CD8-positive, alpha-beta memory T cell (primary cell): ENCODE data around the gene ARHGAP44. TPM values are rescaled to one million over a fixed set of nuclear protein-coding genes. Genes with fewer than 3 reads are reported as not detected.

Source experiments
- CTCF ChIA-PET: fragments of 350-600 bp; sonication (Branson Sonifier 250); formaldehyde crosslinking; loops from one replicate; lab custom pipeline; 2021; ENCODE audit warnings: antibody characterized with exemption; lab: Charles Lee
- POLR2A ChIA-PET: fragments of 350-600 bp; sonication (Branson Sonifier 250); formaldehyde crosslinking; loops from one replicate; lab custom pipeline; 2021; ENCODE audit warnings: antibody characterized with exemption; lab: Charles Lee
- DNase-seq, 5 donors: peaks; one replicate each; pipeline versions ENCODE4 v3.0.0 to v3.0.0-alpha.2; 2020 to 2022; ENCODE audit warnings: mixed read lengths in 1 of 5
- H3K27ac ChIP-seq: one replicate; pipeline ENCODE4 v1.7.0; 2013; ENCODE audit warnings: low read depth, mild to moderate bottlenecking, low read length, moderate library complexity
- H3K27me3 ChIP-seq: 2 replicates; pipeline ENCODE4 v1.7.0; 2013; ENCODE audit warnings: low read length, mild to moderate bottlenecking; ENCODE audit not compliant: insufficient read depth, poor library complexity, severe bottlenecking
- H3K36me3 ChIP-seq: 2 replicates; pipeline ENCODE4 v1.7.0; 2013; ENCODE audit warnings: mild to moderate bottlenecking, low read length, moderate library complexity; ENCODE audit not compliant: insufficient read depth
- H3K4me1 ChIP-seq: 2 replicates; pipeline ENCODE4 v1.7.0; 2013; ENCODE audit warnings: mild to moderate bottlenecking, low read length, moderate library complexity; ENCODE audit not compliant: insufficient read depth
- H3K4me3 ChIP-seq: 2 replicates; pipeline ENCODE4 v1.7.0; 2013; ENCODE audit warnings: mild to moderate bottlenecking, low read length
- H3K9me3 ChIP-seq: 2 replicates; pipeline ENCODE4 v1.7.0; 2013; ENCODE audit warnings: mild to moderate bottlenecking, low read length
- H3K27ac Mint-ChIP-seq, 8 donors: one replicate each; pipeline ENCODE4 v1.8.0; 2020 to 2021; ENCODE audit warnings: mixed read lengths in 8 of 8, mild to moderate bottlenecking in 6 of 8, inconsistent platforms in 3 of 8, moderate library complexity in 3 of 8
- H3K27me3 Mint-ChIP-seq, 2 donors: one replicate each; pipeline ENCODE4 v1.8.0; 2020 to 2021; ENCODE audit warnings: mixed read lengths in 2 of 2, mild to moderate bottlenecking in 1 of 2, moderate library complexity in 1 of 2
- H3K36me3 Mint-ChIP-seq, 3 donors: one replicate each; pipeline ENCODE4 v1.8.0; 2020 to 2021; ENCODE audit warnings: mixed read lengths in 3 of 3, inconsistent platforms in 1 of 3, mild to moderate bottlenecking in 1 of 3
- H3K4me1 Mint-ChIP-seq, 3 donors: one replicate each; pipeline ENCODE4 v1.8.0; 2020 to 2021; ENCODE audit warnings: mixed read lengths in 3 of 3, inconsistent platforms in 1 of 3, mild to moderate bottlenecking in 1 of 3
- H3K4me3 Mint-ChIP-seq, 7 donors: one replicate each; pipeline ENCODE4 v1.8.0; 2020 to 2021; ENCODE audit warnings: mixed read lengths in 7 of 7, mild to moderate bottlenecking in 6 of 7, moderate library complexity in 4 of 7, inconsistent platforms in 2 of 7
- H3K9me3 Mint-ChIP-seq, 5 donors: one replicate each; pipeline ENCODE4 v1.8.0; 2020 to 2022; ENCODE audit warnings: mixed read lengths in 5 of 5, mild to moderate bottlenecking in 3 of 5, moderate library complexity in 2 of 5, inconsistent platforms in 1 of 5
- polyA plus RNA-seq: library from polyadenylated mRNA; unstranded; fragments of 300-500 nt; fragmentation: Illumina TruSeq; gene quantifications from one replicate; pipeline ENCODE4 v1.2.3, GENCODE V29; 2021
- total RNA-seq, 2 experiments: library from RNA; stranded (reverse); gene quantifications; one replicate each; pipeline ENCODE4 v1.2.3, GENCODE V29; 2021

ARHGAP44 gene
- total and polyA plus RNA-seq, 3 experiments from 2014 or later: not detected

DNA sequence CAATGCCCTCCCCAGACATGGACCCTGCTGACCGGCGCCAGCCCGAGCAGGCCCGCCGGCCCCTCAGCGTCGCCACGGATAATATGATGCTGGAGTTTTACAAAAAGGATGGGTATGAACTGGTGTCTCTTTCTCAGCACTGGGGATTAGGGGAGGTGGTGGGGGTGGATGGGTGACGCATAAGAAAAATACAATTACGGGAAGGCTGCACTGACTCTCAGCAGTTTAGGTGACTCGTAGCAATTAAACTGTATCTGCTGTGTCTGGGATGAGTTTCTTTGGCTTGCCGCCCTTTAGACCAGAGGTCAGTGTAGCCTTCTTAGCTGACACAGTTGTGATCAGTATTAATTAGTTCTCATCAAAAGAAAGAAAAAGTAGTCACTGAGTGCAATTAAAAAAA, 169.5 kb downstream of the ARHGAP44 start:
- H3K27ac ChIP-seq: no peak overlapping the region
- no peaks in the 10 kb centered on the region for H3K27me3 ChIP-seq
- no peak overlapping the region for H3K27ac Mint-ChIP-seq
- H3K4me1 ChIP-seq: no peaks in the 10 kb centered on the region
- H3K27me3 Mint-ChIP-seq: peaks cover 0 to 6% of the 10 kb centered on the region in 2 donors
- H3K4me3 Mint-ChIP-seq: no peak overlapping the region
- no peak overlapping the region for H3K4me3 ChIP-seq
- H3K4me1 Mint-ChIP-seq: no peaks in the 10 kb centered on the region
- H3K9me3 ChIP-seq: no peaks in the 10 kb centered on the region
- no peak for DNase-seq
- ChIA-PET CTCF (no interaction called here), POLR2A (no interaction called here)
- H3K9me3 Mint-ChIP-seq: peaks cover 3 to 9% (median 6%) of the 10 kb centered on the region in 5 donors
- H3K36me3 Mint-ChIP-seq: no peaks in the 10 kb centered on the region
- H3K36me3 ChIP-seq: no peaks in the 10 kb centered on the region

DNA sequence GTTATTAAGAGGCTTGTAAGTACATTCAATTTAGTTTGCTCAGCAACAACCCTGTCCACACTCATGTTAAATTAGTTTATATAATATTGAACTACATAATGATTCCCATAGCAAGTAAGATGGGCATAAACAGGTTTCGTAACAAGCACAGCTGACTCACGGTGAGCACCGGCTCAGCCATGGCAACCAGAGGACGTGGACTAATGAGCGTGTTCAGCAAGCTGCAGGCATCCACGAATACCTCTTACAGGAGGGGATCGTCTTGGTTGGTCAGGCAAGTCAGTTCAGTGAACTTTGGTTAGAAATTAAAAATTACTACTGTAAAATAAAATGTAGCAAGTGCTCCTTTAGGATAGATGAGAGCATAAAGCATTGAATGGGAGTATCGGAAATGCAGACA, 170.1 kb downstream of the ARHGAP44 start:
- Histone ChIP-seq H3K27me3 (no peaks in the 10 kb centered on the region), H3K4me1 (no peaks in the 10 kb centered on the region), H3K4me3 (no peak overlapping the region), H3K36me3 (no peaks in the 10 kb centered on the region), H3K9me3 (no peaks in the 10 kb centered on the region), H3K27ac (no peak overlapping the region)
- H3K9me3 Mint-ChIP-seq: peaks cover 3 to 9% (median 6%) of the 10 kb centered on the region in 5 donors
- no peak overlapping the region for H3K4me3 Mint-ChIP-seq
- CTCF ChIA-PET: no interaction called here
- H3K4me1 Mint-ChIP-seq: no peaks in the 10 kb centered on the region
- peaks cover 0 to 6% of the 10 kb centered on the region in 2 donors for H3K27me3 Mint-ChIP-seq
- no peak overlapping the region for H3K27ac Mint-ChIP-seq
- no peaks in the 10 kb centered on the region for H3K36me3 Mint-ChIP-seq
- POLR2A ChIA-PET: no interaction called here
- DNase-seq: no peak

DNA sequence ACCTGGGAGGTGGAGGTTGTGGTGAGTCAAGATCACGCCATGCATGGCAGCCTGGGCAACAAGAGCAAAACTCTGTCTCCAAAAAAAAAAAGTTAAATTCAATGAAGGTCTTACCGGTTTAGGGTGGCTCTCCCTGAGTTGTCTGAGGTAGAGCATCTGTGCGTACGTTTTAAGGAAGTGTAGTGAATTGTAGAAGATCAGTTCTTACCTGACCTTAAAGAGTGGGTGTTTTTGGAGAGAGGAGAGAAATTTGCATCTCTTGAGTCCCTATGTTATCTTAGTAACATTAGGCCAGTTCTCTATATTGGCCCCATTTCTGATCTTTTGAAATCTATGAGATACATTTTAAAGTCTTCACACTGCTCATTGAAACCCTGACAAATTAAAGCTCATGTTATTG, 172.4 kb downstream of the ARHGAP44 start:
- no peaks in the 10 kb centered on the region for H3K9me3 ChIP-seq
- ChIA-PET CTCF (no interaction called here), POLR2A (no interaction called here)
- Mint-ChIP-seq H3K4me3 (no peak overlapping the region), H3K9me3 (peaks cover 0 to 7% (median 6%) of the 10 kb centered on the region in 5 donors), H3K4me1 (no peaks in the 10 kb centered on the region), H3K36me3 (no peaks in the 10 kb centered on the region), H3K27me3 (peaks cover 2 to 6% of the 10 kb centered on the region in 2 donors), H3K27ac (no peak overlapping the region)
- no peak overlapping the region for H3K4me3 ChIP-seq
- no peaks in the 10 kb centered on the region for H3K27me3 ChIP-seq
- H3K36me3 ChIP-seq: no peaks in the 10 kb centered on the region
- H3K4me1 ChIP-seq: no peaks in the 10 kb centered on the region
- H3K27ac ChIP-seq: no peak overlapping the region
- DNase-seq: no peak

DNA sequence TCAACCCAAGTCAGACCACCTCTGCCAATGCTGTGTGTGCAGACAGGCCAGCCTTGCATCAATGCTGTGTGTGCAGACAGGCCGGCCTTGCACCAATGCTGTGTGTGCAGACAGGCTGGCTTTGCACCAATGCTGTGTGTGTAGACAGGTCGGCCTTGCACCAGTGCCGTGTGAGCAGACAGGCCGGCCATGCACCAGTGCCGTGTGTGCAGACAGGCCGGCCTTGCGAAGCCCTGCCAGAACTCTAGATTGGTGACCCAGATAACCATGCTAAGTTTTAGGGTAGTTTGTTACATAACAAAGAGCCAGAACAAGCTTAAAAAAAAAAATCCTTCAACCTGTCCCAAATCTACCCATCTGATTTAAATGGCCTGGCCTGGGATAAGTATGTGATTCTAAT, 174.2 kb downstream of the ARHGAP44 start:
- H3K9me3 Mint-ChIP-seq: peaks cover 0 to 1% (median 0%) of the 10 kb centered on the region in 5 donors
- Histone ChIP-seq H3K4me3 (no peak overlapping the region), H3K27ac (no peak overlapping the region), H3K9me3 (no peaks in the 10 kb centered on the region), H3K4me1 (no peaks in the 10 kb centered on the region), H3K36me3 (no peaks in the 10 kb centered on the region), H3K27me3 (no peaks in the 10 kb centered on the region)
- H3K4me3 Mint-ChIP-seq: no peak overlapping the region
- H3K36me3 Mint-ChIP-seq: no peaks in the 10 kb centered on the region
- POLR2A ChIA-PET: no interaction called here
- no peaks in the 10 kb centered on the region for H3K4me1 Mint-ChIP-seq
- H3K27ac Mint-ChIP-seq: no peak overlapping the region
- H3K27me3 Mint-ChIP-seq: peaks cover 7 to 14% of the 10 kb centered on the region in 2 donors
- no peak for DNase-seq
- CTCF ChIA-PET: no interaction called here

DNA sequence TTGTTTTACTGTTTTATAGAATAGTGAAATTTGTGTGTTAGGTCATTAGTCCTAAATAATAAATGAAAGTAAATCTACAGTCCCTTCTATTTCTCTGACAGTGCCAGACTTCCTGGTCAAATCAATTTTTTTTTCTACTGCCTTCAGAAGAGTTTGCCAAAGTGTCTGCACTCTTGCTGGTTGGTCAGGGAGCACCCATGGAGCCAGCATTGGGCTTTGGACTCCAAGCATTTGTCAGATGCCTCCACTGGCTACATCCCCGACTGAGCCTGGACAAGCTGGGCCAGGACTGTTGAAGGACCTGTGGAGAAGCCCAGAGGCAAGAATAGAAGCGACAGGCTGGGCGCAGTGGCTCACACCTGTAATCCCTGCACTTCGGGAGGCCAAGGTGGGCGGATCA, 174.9 kb downstream of the ARHGAP44 start:
- H3K27ac ChIP-seq: no peak overlapping the region
- Mint-ChIP-seq H3K27ac (no peak overlapping the region), H3K36me3 (no peaks in the 10 kb centered on the region), H3K27me3 (peaks cover 7 to 16% of the 10 kb centered on the region in 2 donors), H3K4me1 (no peaks in the 10 kb centered on the region), H3K4me3 (no peak overlapping the region), H3K9me3 (no peaks in the 10 kb centered on the region)
- H3K36me3 ChIP-seq: no peaks in the 10 kb centered on the region
- H3K4me1 ChIP-seq: no peaks in the 10 kb centered on the region
- POLR2A ChIA-PET: no interaction called here
- no peaks in the 10 kb centered on the region for H3K9me3 ChIP-seq
- DNase-seq: no peak
- CTCF ChIA-PET: no interaction called here
- no peak overlapping the region for H3K4me3 ChIP-seq
- no peaks in the 10 kb centered on the region for H3K27me3 ChIP-seq

DNA sequence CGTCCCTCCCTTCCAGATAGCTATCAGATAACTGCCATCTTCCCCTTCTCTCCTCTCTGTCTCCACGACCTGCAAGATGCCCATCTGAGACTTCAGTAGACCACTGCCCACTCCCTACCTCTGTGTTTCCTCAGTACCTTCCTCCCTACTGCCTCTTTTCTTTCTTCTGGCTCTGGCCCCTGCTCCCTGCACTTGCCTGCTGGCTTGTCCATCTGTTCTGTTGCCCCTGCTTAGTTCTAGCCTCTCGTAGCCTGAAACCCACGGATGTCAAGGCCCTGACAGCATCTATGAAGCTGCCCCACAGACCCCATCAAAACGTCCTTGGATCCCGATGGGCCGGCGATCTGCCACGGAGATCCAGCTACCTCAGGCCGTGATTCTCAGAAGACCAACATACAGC, 175.5 kb downstream of the ARHGAP44 start:
- ChIA-PET CTCF (no interaction called here), POLR2A (no interaction called here)
- no peak overlapping the region for H3K4me3 Mint-ChIP-seq
- no peaks in the 10 kb centered on the region for H3K27me3 ChIP-seq
- H3K36me3 ChIP-seq: no peaks in the 10 kb centered on the region
- no peaks in the 10 kb centered on the region for H3K9me3 ChIP-seq
- H3K36me3 Mint-ChIP-seq: no peaks in the 10 kb centered on the region
- H3K4me3 ChIP-seq: no peak overlapping the region
- H3K4me1 Mint-ChIP-seq: no peaks in the 10 kb centered on the region
- no peaks in the 10 kb centered on the region for H3K9me3 Mint-ChIP-seq
- no peaks in the 10 kb centered on the region for H3K4me1 ChIP-seq
- no peak overlapping the region for H3K27ac ChIP-seq
- no peak overlapping the region for H3K27ac Mint-ChIP-seq
- DNase-seq: no peak
- H3K27me3 Mint-ChIP-seq: peaks cover 10 to 23% of the 10 kb centered on the region in 2 donors

DNA sequence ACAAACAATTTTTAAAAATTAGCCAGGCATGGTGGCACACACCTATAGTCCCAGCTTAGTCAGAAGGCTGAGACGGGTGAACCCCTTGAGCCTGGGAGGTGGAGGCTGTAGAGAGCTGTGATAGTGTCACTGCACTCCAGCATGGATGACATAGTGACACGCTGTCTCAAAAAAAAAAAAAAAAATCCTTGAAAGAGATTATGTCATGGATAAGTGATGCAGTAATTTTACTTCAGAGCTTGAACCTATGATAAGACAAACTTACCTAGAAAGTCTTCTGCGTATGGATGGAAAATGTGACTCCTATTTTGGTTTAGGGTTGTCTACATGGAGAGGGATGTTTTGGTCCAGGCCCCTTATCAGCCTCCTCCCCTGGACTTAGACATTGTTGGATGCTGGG, 176.7 kb downstream of the ARHGAP44 start:
- Histone ChIP-seq H3K27ac (no peak overlapping the region), H3K36me3 (no peaks in the 10 kb centered on the region), H3K9me3 (no peaks in the 10 kb centered on the region), H3K4me3 (no peak overlapping the region), H3K27me3 (no peaks in the 10 kb centered on the region), H3K4me1 (no peaks in the 10 kb centered on the region)
- no peak for DNase-seq
- peaks cover 13 to 30% of the 10 kb centered on the region in 2 donors for H3K27me3 Mint-ChIP-seq
- H3K9me3 Mint-ChIP-seq: no peaks in the 10 kb centered on the region
- H3K4me3 Mint-ChIP-seq: no peak overlapping the region
- no peaks in the 10 kb centered on the region for H3K4me1 Mint-ChIP-seq
- ChIA-PET POLR2A (no interaction called here), CTCF (no interaction called here)
- no peak overlapping the region for H3K27ac Mint-ChIP-seq
- H3K36me3 Mint-ChIP-seq: no peaks in the 10 kb centered on the region

DNA sequence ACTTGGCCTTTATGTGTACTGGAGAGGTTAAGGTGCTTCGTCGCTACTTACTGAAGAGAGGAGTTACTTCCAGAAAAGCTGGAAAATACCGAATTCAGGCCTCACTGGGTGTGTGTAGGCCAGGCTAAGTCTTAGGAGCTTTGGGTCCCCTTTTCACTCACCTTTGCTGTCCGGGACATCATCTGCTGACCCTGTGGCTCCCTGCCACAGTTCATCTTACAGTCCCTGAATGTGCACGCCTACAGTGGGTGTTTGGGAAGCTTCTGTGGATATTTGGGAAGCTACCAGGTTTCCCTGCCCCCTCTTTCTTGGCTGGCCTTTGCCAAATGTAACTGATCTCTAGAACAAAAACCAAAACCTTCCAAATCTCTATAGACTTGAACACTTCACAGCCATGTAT, 177.1 kb downstream of the ARHGAP44 start:
- Histone ChIP-seq H3K4me1 (no peaks in the 10 kb centered on the region), H3K4me3 (no peak overlapping the region), H3K36me3 (no peaks in the 10 kb centered on the region), H3K9me3 (no peaks in the 10 kb centered on the region), H3K27ac (no peak overlapping the region), H3K27me3 (no peaks in the 10 kb centered on the region)
- no peak overlapping the region for H3K4me3 Mint-ChIP-seq
- no peak for DNase-seq
- CTCF ChIA-PET: no interaction called here
- no peak overlapping the region for H3K27ac Mint-ChIP-seq
- POLR2A ChIA-PET: no interaction called here
- H3K27me3 Mint-ChIP-seq: peaks cover 13 to 32% of the 10 kb centered on the region in 2 donors
- H3K36me3 Mint-ChIP-seq: no peaks in the 10 kb centered on the region
- no peaks in the 10 kb centered on the region for H3K4me1 Mint-ChIP-seq
- H3K9me3 Mint-ChIP-seq: no peaks in the 10 kb centered on the region

DNA sequence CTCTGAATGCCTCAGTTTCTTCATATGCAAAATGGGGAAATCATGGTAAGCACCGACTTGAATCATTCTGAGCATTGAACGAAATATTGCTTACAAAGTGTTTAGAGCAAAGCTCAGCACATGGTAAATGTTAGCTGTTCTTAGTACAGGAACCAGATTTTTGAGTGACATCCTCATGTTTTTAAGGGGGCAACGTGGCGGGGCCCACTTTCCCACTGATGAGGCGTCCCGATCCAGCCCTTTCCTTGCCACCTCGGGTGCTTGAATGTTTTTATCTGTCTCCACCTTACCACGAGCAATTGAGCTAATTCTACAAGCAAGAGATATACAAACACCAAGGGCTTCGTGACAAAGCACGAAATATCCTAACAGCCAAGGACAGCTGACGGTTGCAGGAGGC, 178.7 kb downstream of the ARHGAP44 start:
- Mint-ChIP-seq H3K9me3 (no peaks in the 10 kb centered on the region), H3K4me3 (no peak overlapping the region), H3K27ac (no peak overlapping the region), H3K4me1 (no peaks in the 10 kb centered on the region), H3K27me3 (peaks cover 16 to 37% of the 10 kb centered on the region in 2 donors), H3K36me3 (no peaks in the 10 kb centered on the region)
- DNase-seq: no peak
- Histone ChIP-seq H3K9me3 (no peaks in the 10 kb centered on the region), H3K27me3 (no peaks in the 10 kb centered on the region), H3K27ac (no peak overlapping the region), H3K4me1 (no peaks in the 10 kb centered on the region), H3K4me3 (no peak overlapping the region), H3K36me3 (no peaks in the 10 kb centered on the region)
- CTCF ChIA-PET: no interaction called here
- POLR2A ChIA-PET: no interaction called here
